Activated T-cell treated with anti-CD3 and anti-CD28 coated beads, Interleukin-2, amount 50 U/mL, for 4 hours (primary cell): ENCODE data around the gene CADPS. TPM values are rescaled to one million over a fixed set of nuclear protein-coding genes. Genes with fewer than 3 reads are reported as not detected.
"Not testable (repeated sequence)": the region's sequence is repeated elsewhere in the genome, so short reads cannot be mapped to it uniquely, and the experiment has no call there.

Source experiments
- ATAC-seq, 2 donors: fragments of 200-7000 bp; cut with Tn5 transposase; one replicate each; pipeline ENCODE4 v1.10.0; 2021
- DNase-seq: peaks from one replicate; pipeline ENCODE4 v3.0.0-alpha.2; 2020
- H3K27me3 Mint-ChIP-seq: one replicate; pipeline ENCODE4 v1.8.0; 2021; ENCODE audit warnings: low read depth, mixed read lengths
- H3K36me3 Mint-ChIP-seq: one replicate; pipeline ENCODE4 v1.8.0; 2022; ENCODE audit warnings: mixed read lengths; ENCODE audit not compliant: insufficient read depth
- H3K4me1 Mint-ChIP-seq: one replicate; pipeline ENCODE4 v1.8.0; 2021; ENCODE audit warnings: low read depth, mixed read lengths
- H3K4me3 Mint-ChIP-seq: one replicate; pipeline ENCODE4 v1.8.0; 2021; ENCODE audit warnings: mild to moderate bottlenecking, moderate library complexity, mixed read lengths
- H3K9me3 Mint-ChIP-seq: one replicate; pipeline ENCODE4 v1.8.0; 2021; ENCODE audit warnings: mixed read lengths
- total RNA-seq, 3 donors: library from RNA; stranded (reverse); gene quantifications; one replicate each; pipeline ENCODE4 v1.2.1, GENCODE V29; 2021

The CADPS gene
- total RNA-seq, 3 donors from 2014 or later = not detected

DNA sequence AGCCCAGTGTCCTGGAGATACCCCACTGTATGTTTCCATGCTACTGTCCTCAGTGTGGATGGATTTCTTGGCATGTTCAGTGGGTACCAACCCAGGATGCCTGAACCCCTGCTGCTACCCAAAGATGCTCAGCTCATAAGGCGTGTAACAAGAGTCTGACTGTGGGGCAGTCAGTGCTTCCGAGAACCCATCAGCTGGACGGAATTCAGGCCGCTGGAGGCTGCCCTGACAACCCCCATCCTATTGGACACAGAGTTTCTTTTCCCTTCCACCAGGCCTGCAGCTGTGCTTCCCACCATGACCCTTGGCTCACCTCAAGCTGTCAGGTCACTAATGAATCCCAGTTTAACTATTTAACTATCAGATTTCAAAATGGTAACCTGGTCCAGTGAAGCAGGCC is 277.7 kb downstream of the CADPS start:
- Mint-ChIP-seq H3K27me3 (no peaks in the 10 kb centered on the region), H3K4me3 (no peak overlapping the region), H3K36me3 (no peaks in the 10 kb centered on the region), H3K4me1 (no peaks in the 10 kb centered on the region), H3K9me3 (no peaks in the 10 kb centered on the region)
- no peak for ATAC-seq
- no peak for DNase-seq

- H3K4me3 Mint-ChIP-seq = no peak overlapping the region
- no peaks in the 10 kb centered on the region for H3K9me3 Mint-ChIP-seq
- DNase-seq (no peak), ATAC-seq (no peak)
- no peaks in the 10 kb centered on the region for H3K36me3 Mint-ChIP-seq
- no peaks in the 10 kb centered on the region for H3K4me1 Mint-ChIP-seq
- H3K27me3 Mint-ChIP-seq = peaks cover 2% of the 10 kb centered on the region
Observed at GRCh38 chr3:62592408-62592807, 282.8 kb downstream of the CADPS start.

GRCh38 chr3:62589078-62589477 is 286.1 kb downstream of the CADPS start:
- Mint-ChIP-seq H3K4me3 (no peak overlapping the region), H3K4me1 (no peaks in the 10 kb centered on the region), H3K36me3 (no peaks in the 10 kb centered on the region), H3K27me3 (peaks cover 2% of the 10 kb centered on the region), H3K9me3 (no peaks in the 10 kb centered on the region)
- DNase-seq (no peak), ATAC-seq (no peak)

DNA sequence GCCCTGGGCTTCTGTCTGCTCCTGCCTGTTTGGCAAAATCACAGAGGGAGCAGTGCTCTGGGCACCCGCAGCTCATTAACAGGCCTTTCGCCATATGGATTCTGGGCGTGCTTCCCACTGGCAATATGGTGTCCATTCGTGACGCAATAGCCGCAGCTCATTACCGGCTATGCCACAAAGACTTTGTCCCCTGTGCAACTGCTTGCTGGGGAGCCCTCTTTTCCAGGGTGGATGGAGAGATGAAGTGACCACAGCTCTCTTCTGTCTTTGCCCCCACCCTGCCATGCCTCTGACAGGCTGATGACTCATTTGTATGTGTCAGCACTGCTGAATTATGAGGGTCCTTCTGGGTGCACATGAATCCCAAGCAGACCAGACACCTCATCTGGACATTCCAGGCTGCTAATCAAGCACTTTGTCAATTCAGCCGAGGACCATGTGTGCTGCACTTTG is 287.6 kb downstream of the CADPS start:
- Mint-ChIP-seq H3K4me3 (no peak overlapping the region), H3K27me3 (peaks cover 2% of the 10 kb centered on the region), H3K4me1 (no peaks in the 10 kb centered on the region), H3K9me3 (peaks cover 3% of the 10 kb centered on the region), H3K36me3 (no peaks in the 10 kb centered on the region)
- ATAC-seq (no peak), DNase-seq (no peak)

- H3K36me3 Mint-ChIP-seq = no peaks in the 10 kb centered on the region
- H3K4me1 Mint-ChIP-seq = no peaks in the 10 kb centered on the region
- H3K27me3 Mint-ChIP-seq = peaks cover 2% of the 10 kb centered on the region
- ATAC-seq (no peak), DNase-seq (no peak)
- peaks cover 3% of the 10 kb centered on the region for H3K9me3 Mint-ChIP-seq
- H3K4me3 Mint-ChIP-seq = no peak overlapping the region
Observed at GRCh38 chr3:62587169-62587568, 288.0 kb downstream of the CADPS start.

DNA sequence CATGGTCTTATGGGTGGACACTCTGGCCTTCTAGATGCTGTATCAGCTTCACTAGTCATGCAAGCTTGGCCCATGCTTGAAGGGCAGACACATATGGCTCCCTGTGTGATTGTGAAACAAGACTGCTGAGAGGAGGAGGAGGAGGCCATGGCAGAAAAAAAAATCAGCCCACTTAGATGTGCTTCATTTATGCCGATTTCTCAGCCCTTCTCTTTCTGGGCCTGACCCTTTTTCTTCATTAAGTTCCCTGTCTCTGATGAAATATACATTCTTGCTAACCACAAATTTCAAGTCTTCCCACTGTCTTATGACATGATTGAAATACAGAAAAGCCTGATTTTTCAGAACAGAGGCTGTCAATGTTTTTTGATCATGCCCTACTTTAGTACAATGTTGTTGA is 288.9 kb downstream of the CADPS start:
- Mint-ChIP-seq H3K4me3 (no peak overlapping the region), H3K4me1 (no peaks in the 10 kb centered on the region), H3K9me3 (peaks cover 3% of the 10 kb centered on the region), H3K36me3 (no peaks in the 10 kb centered on the region), H3K27me3 (peaks cover 2% of the 10 kb centered on the region)
- ATAC-seq (no peak), DNase-seq (no peak)

- DNase-seq = no peak
- Mint-ChIP-seq H3K4me3 (no peak overlapping the region), H3K4me1 (no peaks in the 10 kb centered on the region), H3K9me3 (peaks cover 3% of the 10 kb centered on the region), H3K36me3 (no peaks in the 10 kb centered on the region), H3K27me3 (peaks cover 2% of the 10 kb centered on the region)
- no peak for ATAC-seq
Observed at GRCh38 chr3:62585861-62586260, 289.4 kb downstream of the CADPS start.

DNA sequence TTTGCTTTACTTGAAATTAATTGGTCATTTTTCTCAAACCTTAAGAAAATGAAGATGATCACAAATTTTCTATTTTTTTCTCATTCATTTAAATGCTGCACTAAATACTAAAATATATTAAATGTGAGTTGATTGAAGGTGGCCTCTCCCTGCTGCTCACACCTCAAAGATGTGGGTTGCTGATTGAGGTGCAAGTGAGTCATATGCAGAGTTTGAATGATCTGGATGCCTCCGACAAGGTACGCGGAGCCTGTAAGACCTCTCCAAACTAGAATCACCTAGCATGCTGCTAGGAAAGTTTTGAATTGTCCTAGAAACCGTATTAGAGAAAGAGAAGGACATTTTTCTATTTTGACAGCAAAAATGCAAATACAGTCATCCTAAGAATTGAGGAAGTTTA is 290.6 kb downstream of the CADPS start:
- ATAC-seq = no peak
- Mint-ChIP-seq H3K9me3 (peaks cover 5% of the 10 kb centered on the region), H3K36me3 (no peaks in the 10 kb centered on the region), H3K27me3 (peaks cover 2% of the 10 kb centered on the region), H3K4me3 (no peak overlapping the region), H3K4me1 (no peaks in the 10 kb centered on the region)
- DNase-seq = no peak

- ATAC-seq (no peak), DNase-seq (no peak)
- Mint-ChIP-seq H3K36me3 (no peaks in the 10 kb centered on the region), H3K4me1 (no peaks in the 10 kb centered on the region), H3K9me3 (peaks cover 18% of the 10 kb centered on the region), H3K4me3 (no peak overlapping the region), H3K27me3 (no peaks in the 10 kb centered on the region)
Observed at GRCh38 chr3:62582495-62583172, 292.6 kb downstream of the CADPS start.

GRCh38 chr3:62580485-62580884 is 294.7 kb downstream of the CADPS start:
- H3K36me3 Mint-ChIP-seq, H3K4me3 Mint-ChIP-seq, H3K4me1 Mint-ChIP-seq, DNase-seq, H3K27me3 Mint-ChIP-seq, ATAC-seq: not testable (repeated sequence)
- H3K9me3 Mint-ChIP-seq = peaks cover 22% of the 10 kb centered on the region

DNA sequence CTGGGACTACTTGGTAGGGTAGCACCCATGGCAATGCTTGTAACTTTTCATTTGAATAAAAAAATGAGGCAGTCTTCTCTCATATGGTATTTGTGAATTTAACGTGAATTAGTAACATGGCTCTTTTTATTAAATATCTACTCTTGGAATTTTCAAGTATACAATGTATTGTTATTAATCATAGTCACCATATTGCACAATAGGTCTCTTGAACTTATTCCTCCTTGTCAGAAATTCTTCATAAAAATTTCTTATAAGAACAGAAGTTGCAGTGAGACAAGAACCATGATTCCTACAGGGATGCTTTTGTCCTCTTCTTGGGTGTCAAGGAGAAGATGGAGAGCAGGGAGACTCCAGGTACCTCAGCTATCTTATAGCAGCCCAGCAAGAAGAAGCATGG is 298.1 kb downstream of the CADPS start:
- H3K36me3 Mint-ChIP-seq = no peaks in the 10 kb centered on the region
- no peak overlapping the region for H3K4me3 Mint-ChIP-seq
- DNase-seq = no peak
- peaks cover 2% of the 10 kb centered on the region for H3K27me3 Mint-ChIP-seq
- no peaks in the 10 kb centered on the region for H3K4me1 Mint-ChIP-seq
- H3K9me3 Mint-ChIP-seq = peaks cover 19% of the 10 kb centered on the region
- no peak for ATAC-seq

DNA sequence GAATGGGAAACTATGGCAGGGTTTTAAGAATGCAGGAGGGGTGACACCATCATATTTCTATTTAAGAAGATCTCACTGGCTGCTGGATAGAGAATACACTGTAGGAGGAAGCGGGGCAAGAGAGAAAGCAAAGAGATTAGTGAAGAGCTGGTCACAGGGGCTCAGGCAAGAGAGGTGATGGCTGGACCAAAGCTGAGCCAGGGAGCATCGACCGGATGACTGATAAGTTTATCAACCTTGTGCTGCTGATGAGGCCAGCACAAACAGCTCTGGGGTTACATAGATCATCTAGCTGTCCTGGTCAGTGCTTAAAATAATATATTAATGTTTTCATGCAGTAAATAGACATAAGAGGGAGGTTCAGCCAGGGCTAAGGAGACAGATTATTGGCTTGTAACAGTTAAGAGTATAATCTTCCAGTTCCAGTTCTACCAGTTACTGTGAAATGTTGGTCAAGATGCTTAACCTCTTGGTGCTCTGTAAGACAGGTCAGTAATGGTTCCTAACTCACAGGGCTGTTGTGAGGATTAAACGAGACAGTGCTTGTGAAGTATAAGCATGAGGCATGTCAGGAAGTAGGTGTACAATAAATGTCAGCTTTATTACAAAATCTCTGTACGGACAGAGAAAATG is 300.8 kb downstream of the CADPS start:
- no peaks in the 10 kb centered on the region for H3K36me3 Mint-ChIP-seq
- H3K27me3 Mint-ChIP-seq = peaks cover 2% of the 10 kb centered on the region
- ATAC-seq = no peak
- H3K4me3 Mint-ChIP-seq = no peak overlapping the region
- DNase-seq = no peak
- no peaks in the 10 kb centered on the region for H3K4me1 Mint-ChIP-seq
- peaks cover 15% of the 10 kb centered on the region for H3K9me3 Mint-ChIP-seq

DNA sequence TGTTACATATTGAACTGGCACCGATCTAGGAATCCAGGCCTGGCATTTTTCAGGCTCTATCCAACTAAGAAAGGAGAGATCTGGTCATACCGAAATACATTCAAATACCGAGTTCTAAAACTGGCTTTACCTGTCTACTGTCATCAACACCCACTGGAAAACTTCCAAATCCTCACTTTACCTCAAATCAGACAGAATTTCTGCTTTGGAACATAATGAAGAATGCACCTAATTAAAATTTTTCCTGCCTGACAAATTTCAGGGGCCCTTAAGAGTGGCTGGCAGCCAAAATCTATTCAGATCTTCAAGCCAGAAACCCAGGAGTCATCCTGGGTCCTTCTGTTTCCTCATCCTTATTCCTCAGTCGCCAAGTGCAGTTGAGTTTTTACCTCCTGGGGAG is 303.3 kb downstream of the CADPS start:
- DNase-seq = no peak
- H3K36me3 Mint-ChIP-seq = no peaks in the 10 kb centered on the region
- no peaks in the 10 kb centered on the region for H3K9me3 Mint-ChIP-seq
- no peak for ATAC-seq
- peaks cover 2% of the 10 kb centered on the region for H3K27me3 Mint-ChIP-seq
- H3K4me3 Mint-ChIP-seq = no peak overlapping the region
- no peaks in the 10 kb centered on the region for H3K4me1 Mint-ChIP-seq

DNA sequence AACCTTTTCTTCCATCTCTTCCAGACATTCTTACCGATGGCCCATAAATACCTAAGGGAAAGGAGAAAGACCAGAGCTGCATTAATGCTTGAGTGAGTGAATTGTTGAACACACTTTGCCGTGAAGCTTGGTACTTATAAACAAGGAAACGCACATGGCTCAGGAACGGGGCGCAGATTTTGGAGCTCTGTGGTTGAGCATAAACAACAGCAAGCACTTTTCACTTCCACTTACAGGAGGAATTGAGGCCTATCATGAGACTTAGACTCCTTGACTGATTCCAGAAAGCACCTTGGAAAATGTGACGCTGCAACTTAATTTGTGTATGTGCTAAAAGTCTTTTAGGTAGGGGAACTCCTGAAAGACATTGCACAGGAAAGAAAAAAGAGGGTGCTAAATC is 304.3 kb downstream of the CADPS start:
- Mint-ChIP-seq H3K36me3 (no peaks in the 10 kb centered on the region), H3K27me3 (peaks cover 2% of the 10 kb centered on the region), H3K9me3 (no peaks in the 10 kb centered on the region), H3K4me1 (no peaks in the 10 kb centered on the region), H3K4me3 (no peak overlapping the region)
- no peak for DNase-seq
- no peak for ATAC-seq

DNA sequence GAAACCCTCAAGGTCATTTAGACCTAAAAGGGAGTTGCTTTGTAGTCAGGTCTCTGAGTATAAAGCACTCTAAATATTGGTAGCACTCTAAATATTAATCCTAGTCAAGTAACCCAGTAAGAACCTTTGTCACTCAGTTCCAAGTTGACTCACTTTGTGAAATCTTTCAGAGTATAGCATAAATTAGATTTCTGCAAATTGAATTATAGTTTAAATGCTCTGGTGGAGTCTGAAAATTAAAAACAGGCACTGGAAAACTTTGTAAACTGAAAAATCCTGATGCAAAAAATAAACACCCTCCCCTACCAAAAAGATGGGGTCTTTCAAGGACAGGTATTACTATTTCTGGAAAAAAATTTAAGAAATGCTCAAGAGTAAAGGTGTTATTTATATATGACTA is 305.6 kb downstream of the CADPS start:
- ATAC-seq = no peak
- no peak for DNase-seq
- H3K36me3 Mint-ChIP-seq = no peaks in the 10 kb centered on the region
- H3K4me1 Mint-ChIP-seq = no peaks in the 10 kb centered on the region
- no peak overlapping the region for H3K4me3 Mint-ChIP-seq
- peaks cover 2% of the 10 kb centered on the region for H3K27me3 Mint-ChIP-seq
- no peaks in the 10 kb centered on the region for H3K9me3 Mint-ChIP-seq
